ENCODE data around the gene RSU1. TPM values are rescaled to one million over a fixed set of nuclear protein-coding genes. Genes with fewer than 3 reads are reported as not detected.

RSU1 gene
- polyA plus RNA-seq, 2 of the 4 experiments (the other 2 are of a cell fraction): 99.3 to 114 TPM

GRCh38 chr10:16599662-16600061, 217.6 kb downstream of the RSU1 start:
- ATAC-seq: no peak
- Histone ChIP-seq H3K4me3 (no peak overlapping the region), H3K4me1 (no peaks in the 10 kb centered on the region), H3K4me2 (no peak overlapping the region), H3K27ac (no peak overlapping the region), H3K9me3 (no peaks in the 10 kb centered on the region)
- no peak for FAIRE-seq
- no peak for DNase-seq (ENCODE audit: low read depth in 1 of 2, low spot score in 1 of 2)
- TF ChIP-seq BCL3 (IDR thresholded peaks at IDR 0.05): no peak
- TF ChIP-seq EHF (CRISPR knock-in tag; IDR thresholded peaks at IDR 0.05): no peak
- TF ChIP-seq RCOR1 (IDR thresholded peaks at IDR 0.05; ENCODE audit: low read depth, low read length): no peak
- TF ChIP-seq TFCP2L1 (CRISPR knock-in tag; IDR thresholded peaks at IDR 0.05): no peak
- ChIA-PET CTCF (no interaction called here), POLR2A (no interaction called here)
- 85% methylated on average over 5 of the region's 8 CpGs for WGBS (ENCODE audit: missing lambda C conversion rate)

GRCh38 chr10:16597656-16598055, 219.6 kb downstream of the RSU1 start:
- TF ChIP-seq HMGXB4 (CRISPR knock-in tag; IDR thresholded peaks at IDR 0.05; ENCODE audit: borderline replicate concordance) (no peak), HDAC2 (IDR thresholded peaks at IDR 0.05) (no peak), NFE2L2 (conservative IDR thresholded peaks at IDR 0.05; ENCODE audit: low read length) (no peak), ZNF302 (CRISPR knock-in tag; IDR thresholded peaks at IDR 0.05) (no peak), MAZ (IDR thresholded peaks at IDR 0.05; ENCODE audit: borderline replicate concordance, low read depth, low read length) (no peak), ESRRA (IDR thresholded peaks at IDR 0.05; ENCODE audit: borderline replicate concordance, low read length) (no peak), CHD2 (IDR thresholded peaks at IDR 0.05; ENCODE audit: low read length, partially characterized antibody) (no peak), FOSL2 (IDR thresholded peaks at IDR 0.05) (no peak), FOSL2 (CRISPR knock-in tag; IDR thresholded peaks at IDR 0.05) (no peak), BCL3 (IDR thresholded peaks at IDR 0.05) (no peak), JUNB (IDR thresholded peaks at IDR 0.05) (no peak), RFX5 (IDR thresholded peaks at IDR 0.05) (no peak)
- Histone ChIP-seq H3K9me3 (no peaks in the 10 kb centered on the region), H3K4me3 (no peak overlapping the region), H3K4me1 (no peaks in the 10 kb centered on the region), H3K27ac (no peak overlapping the region), H3K4me2 (no peak overlapping the region)
- no peak for DNase-seq (ENCODE audit: low read depth in 1 of 2, low spot score in 1 of 2)
- POLR2A ChIA-PET: no interaction called here
- no peak for ATAC-seq
- whole genome bisulfite sequencing (ENCODE audit: missing lambda C conversion rate): 90% methylated on average over 11 of the region's 11 CpGs
- CTCF ChIA-PET: interaction anchor here (0.6 to 1.1 kb wide), 3 partner anchors 13 to 577 kb away, joined by 3 to 4 read pairs (median 3); no protein-coding TSS in a partner anchor
- no peak for FAIRE-seq

- H3K27ac ChIP-seq: no peak overlapping the region
- no peak for DNase-seq (ENCODE audit: low read depth in 1 of 2, low spot score in 1 of 2)
- CTCF ChIA-PET: no interaction called here
- H3K4me2 ChIP-seq: no peak overlapping the region
- no peak overlapping the region for H3K4me3 ChIP-seq
- 85% methylated on average over 11 of the region's 11 CpGs for WGBS (ENCODE audit: missing lambda C conversion rate)
- FAIRE-seq: no peak
- TF ChIP-seq ZC3H11A (IDR thresholded peaks at IDR 0.05) (no peak), FOSB (CRISPR knock-in tag; IDR thresholded peaks at IDR 0.05) (no peak), E2F6 (IDR thresholded peaks at IDR 0.05; ENCODE audit: borderline replicate concordance, low read depth) (no peak), KDM1A (IDR thresholded peaks at IDR 0.05; ENCODE audit: low read depth) (no peak)
- ATAC-seq: no peak
- POLR2A ChIA-PET: no interaction called here
- no peaks in the 10 kb centered on the region for H3K4me1 ChIP-seq
- no peaks in the 10 kb centered on the region for H3K9me3 ChIP-seq
These were observed 224.8 kb downstream of the RSU1 start for GRCh38 chr10:16592378-16592777.

Measured in A549 (cell line).